HepG2 (cell line): Measurements from ENCODE around the gene LRRN4. TPM values are rescaled to one million over a fixed set of nuclear protein-coding genes. Genes with fewer than 3 reads are reported as not detected.

Experiments
- ATAC-seq: fragments of 200-7000 bp; cut with Tn5 transposase; 3 replicates; pipeline ENCODE4 v1.9.1; 2020; ENCODE audit warnings: mild to moderate bottlenecking, moderate library complexity
- BruUV-seq: library from RNA; stranded (reverse); fragments of 400-500 nt; replicated peaks from 2 replicates; lab custom pipeline; 2021; lab: Mats Ljungman, UMichigan
- CTCF ChIA-PET: fragments of 300-600 bp; formaldehyde crosslinking; extraction: SDS; loops from one replicate; lab custom pipeline; 2021; ENCODE audit warnings: low total read pairs, inconsistent platforms, low intra/inter-chr PET ratio; lab: Yijun Ruan, JAX
- POLR2A ChIA-PET: fragments of 350-600 bp; sonication (Branson Sonifier 250); formaldehyde crosslinking; loops from one replicate; lab custom pipeline; 2020; ENCODE audit warnings: antibody characterized with exemption, inconsistent platforms; lab: Yijun Ruan, JAX
- DNase-seq: peaks from one replicate; pipeline ENCODE4 v3.0.0-alpha.2; 2015; ENCODE audit warnings: low spot score
- FAIRE-seq: peaks from 3 replicates; lab custom pipeline; 2011; peaks lifted over from hg19 to GRCh38; lab: Jason Lieb, UNC
- H2AFZ ChIP-seq: one replicate; pipeline ENCODE4 v1.6.1; 2011; ENCODE audit warnings: low read length, inconsistent platforms
- H3K27ac ChIP-seq: fragments of 300-600 bp; 3 replicates; pipeline ENCODE4 v1.8.0; 2011; ENCODE audit warnings: mixed run types, mild to moderate bottlenecking, mixed read lengths, low read length, inconsistent platforms; ENCODE audit not compliant: insufficient read depth; ENCODE audit errors: extremely low read length
- H3K27me3 ChIP-seq, 2 experiments: fragments of 200-600 bp in 1 of 2; 2 replicates in 1 of 2; 3 replicates in 1 of 2; pipeline versions ENCODE4 v1.6.0 to v1.8.0; 2011; ENCODE audit warnings: low read length in 2 of 2, mild to moderate bottlenecking in 2 of 2, moderate library complexity in 2 of 2, inconsistent platforms in 1 of 2; ENCODE audit not compliant: insufficient read depth in 2 of 2, control insufficient read depth in 1 of 2
- H3K36me3 ChIP-seq, 2 experiments: fragments of 200-600 bp in 1 of 2; replicated peaks in 1 of 2; 2 replicates in 1 of 2; 3 replicates in 1 of 2; pipeline versions ENCODE4 v1.5.1 to v1.8.0; 2011; ENCODE audit warnings: low read length in 2 of 2, inconsistent platforms in 1 of 2; ENCODE audit not compliant: insufficient read depth in 2 of 2, control insufficient read depth in 1 of 2
- H3K4me1 ChIP-seq: 2 replicates; pipeline ENCODE4 v1.5.1; 2012; ENCODE audit warnings: low read length, inconsistent platforms; ENCODE audit not compliant: insufficient read depth
- H3K4me2 ChIP-seq: 2 replicates; pipeline ENCODE4 v1.6.0; 2011; ENCODE audit warnings: low read depth, low read length, inconsistent platforms
- H3K4me3 ChIP-seq, 3 experiments: fragments of 200-600 bp in 1 of 3; sonication (generic), shearing (Covaris generic) in 1 of 3; replicated peaks in 1 of 3; 2 replicates each; pipeline ENCODE4 v1.5.1; 2011 to 2016; ENCODE audit warnings: low read length in 3 of 3, inconsistent platforms in 2 of 3, low read depth in 2 of 3, mild to moderate bottlenecking in 2 of 3, control low read depth in 1 of 3, mixed read lengths in 1 of 3; ENCODE audit not compliant: insufficient read depth in 1 of 3
- H3K79me2 ChIP-seq: one replicate; pipeline ENCODE4 v1.6.1; 2011; ENCODE audit warnings: low read length, inconsistent platforms; ENCODE audit not compliant: insufficient read depth
- H3K9ac ChIP-seq: 2 replicates; pipeline ENCODE4 v1.6.0; 2011; ENCODE audit warnings: mild to moderate bottlenecking, low read depth, low read length, inconsistent platforms; ENCODE audit not compliant: insufficient read depth
- H3K9me3 ChIP-seq: 2 replicates; pipeline ENCODE4 v1.5.1; 2012; ENCODE audit warnings: mild to moderate bottlenecking, low read length
- H4K20me1 ChIP-seq: 2 replicates; pipeline ENCODE4 v1.6.0; 2011; ENCODE audit warnings: inconsistent platforms, mild to moderate bottlenecking, low read length, moderate library complexity; ENCODE audit not compliant: insufficient read depth
- ATF7 ChIP-seq, 2 experiments: fragments of 450-650 bp in 1 of 2; sonication (generic) in 1 of 2; formaldehyde crosslinking in 1 of 2; IDR thresholded peaks; 2 replicates each; pipeline versions ENCODE4 v1.4.0 to v1.6.1; 2016 to 2020; ENCODE audit warnings: antibody characterized with exemption in 1 of 2, mild to moderate bottlenecking in 1 of 2, missing genetic modification reagents in 1 of 2
- MAZ ChIP-seq, 2 experiments: sonication (generic) in 1 of 2; formaldehyde crosslinking in 1 of 2; IDR thresholded peaks; 2 replicates each; pipeline versions ENCODE4 v1.5.0 to v1.6.1; 2012 to 2020; ENCODE audit warnings: low read depth in 2 of 2, mild to moderate bottlenecking in 2 of 2, borderline replicate concordance in 1 of 2, improper control_type of control experiment in 1 of 2, low read length in 1 of 2, missing genetic modification reagents in 1 of 2, moderate library complexity in 1 of 2
- ZBTB40 ChIP-seq, 2 experiments: fragments of 450-650 bp in 1 of 2; sonication (generic) in 1 of 2; formaldehyde crosslinking in 1 of 2; IDR thresholded peaks; 2 replicates each; pipeline versions ENCODE4 v1.6.1 to v1.8.0; 2016 to 2022; ENCODE audit warnings: antibody characterized with exemption in 1 of 2, mild to moderate bottlenecking in 1 of 2, missing genetic modification reagents in 1 of 2
- WGBS: methylation state at CpG from one replicate; pipeline ENCODE4 v1.1.6; 2017; ENCODE audit warnings: low lambda C conversion rate; 5-methylcytosine and 5-hydroxymethylcytosine counted together
- in situ Hi-C: cut with HindIII; loops from 2 replicates; pipeline ENCODE4 v1.10.0; 2017; ENCODE audit warnings: low pct_unique_long_range_greater_than_20kb; ENCODE audit not compliant: extremely low pct_ligation_motif_present
- intact Hi-C: fragments of 100-400 bp; cut with micrococcal nuclease; formaldehyde crosslinking; loops from one replicate; pipeline ENCODE4 v1.10.0; 2022; ENCODE audit not compliant: unreplicated experiment
- polyA plus RNA-seq, 8 experiments: library from polyadenylated mRNA; depleted of rRNA in 3 of 8; stranded (reverse) in 7 of 8; unstranded in 1 of 8; fragments of >200 nt; fragmentation: Illumina TruSeq in 4 of 8; extraction: Trizol in 4 of 8; gene quantifications; 2 replicates each; pipeline versions ENCODE4 v1.2.1 to v1.2.3, GENCODE V29; 2011 to 2016; ENCODE audit warnings: low read depth in 4 of 8, missing spikeins in 1 of 8, mixed read lengths in 1 of 8; ENCODE audit not compliant: insufficient read depth in 1 of 8
- total RNA-seq, 5 experiments: library from RNA; depleted of rRNA; stranded (reverse); fragments of >200 nt; fragmentation: Illumina TruSeq; extraction: Trizol; gene quantifications; 2 replicates each; pipeline ENCODE4 v1.2.3, GENCODE V29; 2016; ENCODE audit warnings: low read depth in 1 of 5
- TF ChIP-seq, protein P1 (sequence below): sonication (generic); formaldehyde crosslinking; IDR thresholded peaks from 2 replicates; pipeline ENCODE4 v1.5.0; 2020; ENCODE audit warnings: missing genetic modification reagents

The LRRN4 gene
- total and polyA plus RNA-seq, 2 of the 13 experiments (the other 11 are each of a cell fraction or from before 2014, with no cell fraction given) = 0.15 to 0.20 TPM

DNA sequence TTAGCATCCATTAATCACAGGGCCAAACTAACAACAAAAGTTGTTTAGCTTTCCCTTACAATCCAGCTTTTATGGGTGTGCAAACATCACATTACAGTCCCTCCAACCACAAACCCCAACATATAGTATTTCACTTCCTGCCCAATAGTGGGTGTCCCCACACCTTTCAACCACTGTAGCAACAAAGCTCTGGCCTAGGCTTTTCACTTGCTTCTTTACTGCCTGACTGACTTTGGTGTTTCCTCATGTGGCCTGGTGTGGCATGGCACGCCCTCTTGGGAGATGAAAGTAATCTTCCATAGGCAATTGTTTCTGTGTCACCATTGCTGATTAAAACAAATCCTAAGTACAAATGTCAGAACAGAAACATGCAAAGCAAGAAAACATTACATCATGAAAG, 57.1 kb downstream of the LRRN4 start:
- ChIA-PET CTCF (no interaction called here), POLR2A (interaction anchor here (1.2 kb wide), 1 partner anchor 11 kb away, joined by 4 read pairs; no protein-coding TSS in a partner anchor)
- intact Hi-C loops = no loop called here
- 95% methylated on average over 1 of the region's 1 CpG for WGBS
- FAIRE-seq = no peak
- DNase-seq = no peak
- H4K20me1 ChIP-seq = no peaks in the 10 kb centered on the region
- in situ Hi-C loops = no loop called here
- no peak overlapping the region for H3K27ac ChIP-seq
- H3K9me3 ChIP-seq = no peaks in the 10 kb centered on the region
- TF ChIP-seq ATF7 (IDR thresholded peaks at IDR 0.05) (peak; percentile 12; the same call in 1 of the 2 replicates), ATF7 (CRISPR knock-in tag; IDR thresholded peaks at IDR 0.05) (no peak)
- TF ChIP-seq, protein P1, sequence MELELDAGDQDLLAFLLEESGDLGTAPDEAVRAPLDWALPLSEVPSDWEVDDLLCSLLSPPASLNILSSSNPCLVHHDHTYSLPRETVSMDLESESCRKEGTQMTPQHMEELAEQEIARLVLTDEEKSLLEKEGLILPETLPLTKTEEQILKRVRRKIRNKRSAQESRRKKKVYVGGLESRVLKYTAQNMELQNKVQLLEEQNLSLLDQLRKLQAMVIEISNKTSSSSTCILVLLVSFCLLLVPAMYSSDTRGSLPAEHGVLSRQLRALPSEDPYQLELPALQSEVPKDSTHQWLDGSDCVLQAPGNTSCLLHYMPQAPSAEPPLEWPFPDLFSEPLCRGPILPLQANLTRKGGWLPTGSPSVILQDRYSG (CRISPR knock-in tag) = no peak
- H3K4me1 ChIP-seq = no peaks in the 10 kb centered on the region
- H3K36me3 ChIP-seq = peaks cover 12 to 40% of the 10 kb centered on the region in 2 experiments
- peak; percentile 80 for ATAC-seq
- no peak overlapping the region for H3K4me2 ChIP-seq
- no TSS peak for BruUV-seq
- no peak overlapping the region for H3K9ac ChIP-seq
- no peaks in the 10 kb centered on the region for H3K79me2 ChIP-seq
- no peaks in the 10 kb centered on the region for H3K27me3 ChIP-seq
- H2AFZ ChIP-seq = no peak overlapping the region
- H3K4me3 ChIP-seq = no peak overlapping the region

DNA sequence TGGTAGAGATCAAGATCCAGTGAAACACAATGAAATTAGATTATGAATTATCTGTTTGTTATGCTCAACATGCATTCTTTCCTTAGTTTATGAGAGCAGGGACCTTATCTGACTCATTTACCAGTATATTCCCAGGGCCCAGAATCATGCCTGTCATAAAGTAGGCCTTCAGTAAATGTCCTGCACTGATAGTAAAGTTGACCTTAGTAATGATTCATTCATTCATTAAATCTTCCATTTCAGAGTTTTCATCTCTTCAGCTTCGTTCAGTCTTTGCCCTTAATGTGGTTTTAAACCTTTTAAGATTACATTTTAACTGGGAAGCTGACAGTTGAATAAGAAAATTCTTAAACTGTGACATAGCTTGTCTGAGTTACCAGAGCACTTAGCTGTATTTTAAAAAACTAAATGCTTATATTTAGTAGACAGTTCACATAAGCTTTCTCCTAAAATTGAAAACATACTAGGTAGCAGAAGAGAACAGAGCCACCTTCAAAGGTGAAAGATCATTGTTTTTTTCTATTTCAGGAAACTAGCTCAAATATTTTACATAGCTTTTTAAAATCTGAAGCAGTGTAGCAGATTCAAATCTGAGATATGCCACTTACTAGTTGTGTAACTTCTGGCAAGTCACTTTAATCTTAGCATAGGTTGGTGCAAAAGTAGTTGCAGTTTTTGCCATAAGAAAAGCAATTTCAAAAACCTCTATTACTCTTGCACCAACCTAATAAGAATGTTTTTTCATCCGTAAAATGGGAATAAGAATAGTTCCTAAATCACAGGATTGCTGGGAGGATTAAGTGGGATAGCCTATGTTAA, 62.0 kb downstream of the LRRN4 start:
- H3K36me3 ChIP-seq = peaks cover 14 to 70% of the 10 kb centered on the region in 2 experiments
- intact Hi-C loops = no loop called here
- 93% methylated on average over 2 of the region's 2 CpGs for WGBS
- H3K9ac ChIP-seq = no peak overlapping the region
- no peak overlapping the region for H3K27ac ChIP-seq
- no peaks in the 10 kb centered on the region for H3K4me1 ChIP-seq
- no peak for DNase-seq
- no peak for ATAC-seq
- H3K79me2 ChIP-seq = no peaks in the 10 kb centered on the region
- in situ Hi-C loops = no loop called here
- ChIA-PET POLR2A (interaction anchor here (0.5 kb wide), 1 partner anchor 70 kb away, joined by 5 read pairs; no protein-coding TSS in a partner anchor), CTCF (no interaction called here)
- no peaks in the 10 kb centered on the region for H4K20me1 ChIP-seq
- no TSS peak for BruUV-seq
- no peak for FAIRE-seq
- no peaks in the 10 kb centered on the region for H3K9me3 ChIP-seq
- H2AFZ ChIP-seq = no peak overlapping the region
- no peak overlapping the region for H3K4me2 ChIP-seq
- no peaks in the 10 kb centered on the region for H3K27me3 ChIP-seq
- H3K4me3 ChIP-seq = no peak overlapping the region
- TF ChIP-seq ZBTB40 (IDR thresholded peaks at IDR 0.05) (peak; percentile 56), ZBTB40 (CRISPR knock-in tag; IDR thresholded peaks at IDR 0.05) (no peak), MAZ (IDR thresholded peaks at IDR 0.05; ENCODE audit: borderline replicate concordance, low read depth, low read length) (no peak), MAZ (CRISPR knock-in tag; IDR thresholded peaks at IDR 0.05; ENCODE audit: low read depth) (no peak)
